ENCODE results near the gene ABAT.
"Not testable (repeated sequence)": the region's sequence is repeated elsewhere in the genome, so short reads cannot be mapped to it uniquely, and the experiment has no call there.

The ABAT gene

GRCh38 chr16:8649829-8650554 lies 24.4 kb upstream of the ABAT start:
- no peak for DNase-seq

DNA sequence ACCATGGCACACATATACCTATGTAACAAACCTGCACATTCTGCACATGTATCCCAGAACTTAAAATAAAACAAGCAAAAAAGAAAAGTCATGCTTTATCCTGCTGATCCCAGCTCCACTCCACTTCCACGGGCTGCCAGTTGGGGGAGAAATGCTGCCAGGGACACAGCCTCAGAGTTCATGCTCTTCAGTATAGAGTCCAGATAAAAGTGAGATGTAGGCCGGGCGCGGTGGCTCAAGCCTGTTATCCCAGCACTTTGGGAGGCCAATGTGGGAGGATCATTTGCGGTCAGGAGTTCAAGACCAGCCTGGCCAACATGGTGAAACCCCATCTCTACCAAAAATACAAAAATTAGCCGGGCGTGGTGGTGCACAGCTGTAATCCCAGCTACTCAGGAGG lies 22.5 kb upstream of the ABAT start:
- not testable (repeated sequence) for DNase-seq

DNA sequence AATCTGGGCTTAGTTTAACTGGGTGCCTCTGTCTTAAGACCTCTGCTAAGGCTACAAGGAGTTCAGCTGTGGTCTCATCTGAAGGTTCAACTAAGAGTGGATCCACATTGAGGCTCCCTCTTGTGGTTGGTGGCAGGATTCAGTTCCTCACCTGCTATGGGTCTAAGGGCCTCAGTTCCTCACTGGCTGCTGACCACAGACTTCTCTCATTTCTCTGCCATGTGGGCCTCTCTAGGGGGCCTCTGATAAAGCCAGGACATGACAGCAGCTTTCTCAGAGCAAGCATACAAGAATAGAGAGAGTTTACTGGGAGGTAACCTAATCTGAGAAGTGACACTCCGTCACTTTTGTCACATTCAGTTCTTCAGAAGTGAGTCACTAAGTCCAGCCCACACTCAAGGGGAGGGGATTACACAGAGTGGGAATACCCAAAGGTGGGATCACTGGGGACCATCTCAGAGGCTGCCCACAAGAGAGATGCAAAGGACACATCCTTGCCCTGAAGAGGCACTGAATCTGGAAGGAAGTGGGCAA lies 19.2 kb upstream of the ABAT start:
- DNase-seq, result no peak

GRCh38 chr16:8656376-8656775 lies 18.0 kb upstream of the ABAT start:
- no peak for DNase-seq

GRCh38 chr16:8660841-8661301 lies 13.5 kb upstream of the ABAT start:
- peak; percentile 2 for DNase-seq

- no peak for DNase-seq
These were observed 12.7 kb upstream of the ABAT start for GRCh38 chr16:8661703-8662102.

DNA sequence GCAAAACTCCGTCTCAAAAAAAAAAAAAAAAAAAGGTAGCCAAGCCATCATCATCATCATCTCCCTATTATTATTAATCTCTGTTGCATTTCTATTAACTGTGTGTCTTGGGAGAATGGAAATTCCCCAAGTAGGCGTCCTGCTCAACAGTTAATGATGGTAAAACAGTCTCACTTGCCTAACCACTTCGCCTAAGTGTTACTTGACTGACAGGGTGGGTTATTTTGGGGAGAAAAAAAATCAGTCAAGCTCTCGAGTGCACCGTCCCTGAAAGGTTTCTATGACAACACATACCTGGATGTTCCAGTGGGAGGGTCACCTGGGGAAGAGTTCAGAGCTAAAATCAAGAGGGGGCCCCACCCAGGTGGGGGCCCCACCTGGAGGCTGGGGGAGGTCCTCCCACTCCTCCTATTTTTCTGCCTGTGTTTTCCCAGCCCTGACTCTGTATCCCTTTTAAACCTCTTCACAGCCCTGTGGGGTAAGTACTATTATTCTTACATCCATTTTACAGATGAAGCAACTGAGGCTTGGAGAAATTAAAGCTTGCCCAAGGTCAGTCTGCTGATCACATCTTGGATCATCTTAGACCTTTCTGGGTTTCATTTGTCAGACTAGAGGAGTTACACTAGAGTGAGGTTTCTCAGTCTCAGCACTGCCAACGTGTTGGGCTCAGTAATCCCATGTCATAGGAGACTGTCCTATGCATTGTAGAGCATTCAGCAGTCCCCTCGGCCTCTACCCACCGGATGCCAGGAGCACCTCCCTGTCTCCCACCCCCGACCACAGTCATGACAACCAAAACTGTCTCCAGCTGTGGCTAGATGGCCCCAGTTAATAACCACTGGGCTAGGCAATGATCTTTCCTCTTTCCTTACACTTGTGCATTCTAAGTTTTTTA lies 11.0 kb upstream of the ABAT start:
- DNase-seq, result no peak

DNA sequence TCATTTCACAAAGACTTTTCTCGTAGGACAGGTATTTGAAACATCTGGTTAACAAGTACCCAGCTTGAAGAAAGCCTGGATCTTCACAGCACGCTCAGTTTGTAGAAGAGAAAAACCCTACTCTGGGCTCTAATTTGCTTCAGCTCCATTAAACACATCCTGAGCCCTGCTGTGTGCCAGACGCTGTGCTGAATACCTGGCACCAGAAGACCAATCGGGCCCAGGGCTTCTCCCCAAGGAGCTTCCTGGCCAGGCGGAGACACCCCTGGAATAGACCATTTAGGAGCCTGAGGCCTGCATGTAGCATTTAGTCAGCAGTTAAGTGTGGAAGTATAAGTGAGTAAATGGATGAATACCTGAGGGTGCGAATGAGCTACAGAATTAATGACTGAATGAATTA lies 8.9 kb upstream of the ABAT start:
- no peak for DNase-seq

DNA sequence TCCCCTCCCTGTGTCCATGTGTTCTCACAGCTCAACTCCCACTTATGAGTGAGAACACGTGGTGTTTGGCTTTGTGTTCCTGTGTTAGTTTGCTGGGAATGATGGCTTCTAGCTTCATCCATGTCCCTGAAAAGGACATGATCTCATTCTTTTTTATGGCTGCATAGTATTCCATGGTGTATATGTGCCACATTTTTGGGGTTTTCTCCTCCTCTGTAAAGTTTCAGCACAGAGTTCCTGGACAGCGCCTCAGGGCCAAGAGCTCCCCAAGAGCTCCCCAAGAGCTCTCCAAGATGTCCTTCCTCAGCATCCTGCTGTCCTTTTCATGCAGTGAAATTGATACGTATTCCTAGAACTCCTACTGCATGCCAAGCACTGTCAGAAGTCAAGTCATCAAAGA lies 6.9 kb upstream of the ABAT start:
- no peak for DNase-seq

- no peak for DNase-seq
These were observed 6.3 kb upstream of the ABAT start for GRCh38 chr16:8668113-8668512.

DNA sequence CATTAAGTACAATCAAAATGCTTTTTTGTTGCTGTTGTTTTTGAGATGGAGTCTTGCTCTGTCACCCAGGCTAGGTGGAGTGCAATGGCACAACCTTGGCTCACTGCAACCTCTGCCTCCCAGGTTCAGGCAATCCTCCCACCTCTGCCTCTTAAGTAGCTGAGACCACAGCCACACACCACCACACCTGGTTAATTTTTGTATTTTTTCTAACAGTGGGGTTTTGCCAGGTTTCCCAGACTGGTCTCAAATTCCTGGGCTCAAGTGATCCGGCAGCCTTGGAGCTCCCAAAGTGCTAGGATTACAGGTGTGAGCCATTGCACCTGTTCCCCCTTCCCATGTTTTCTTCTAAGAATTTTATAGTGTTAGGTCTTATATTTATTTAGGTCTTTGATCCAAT lies 4.9 kb upstream of the ABAT start:
- no peak for DNase-seq

DNA sequence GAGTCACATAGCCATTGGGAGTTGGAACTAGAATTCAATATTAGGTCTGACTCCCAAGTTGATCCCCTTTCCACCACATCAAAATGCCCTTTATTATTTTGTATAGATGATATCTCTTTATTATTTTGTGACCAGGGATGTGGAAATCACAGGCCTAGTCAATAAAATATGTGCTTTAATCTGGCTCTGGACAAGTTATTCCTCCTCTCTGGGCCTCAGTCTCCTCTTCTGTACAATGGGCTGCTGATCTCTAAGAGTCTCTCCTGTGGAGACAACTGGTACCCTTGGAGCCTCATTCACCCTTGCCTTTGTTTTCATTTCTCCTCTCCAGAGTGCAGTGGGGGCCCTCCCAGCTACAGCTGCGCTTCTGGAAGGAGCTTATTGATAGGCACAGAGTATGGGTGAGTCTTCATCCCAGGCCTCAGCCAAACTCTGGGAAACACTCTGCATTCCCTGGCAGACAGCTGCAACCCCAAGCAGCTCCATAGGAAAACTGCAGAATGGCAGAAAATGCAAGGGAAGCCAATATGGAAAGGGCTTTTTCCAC lies 4.3 kb upstream of the ABAT start:
- DNase-seq, result no peak

GRCh38 chr16:8673611-8674412 lies 605 bp upstream of the ABAT start:
- no peak for DNase-seq

DNA sequence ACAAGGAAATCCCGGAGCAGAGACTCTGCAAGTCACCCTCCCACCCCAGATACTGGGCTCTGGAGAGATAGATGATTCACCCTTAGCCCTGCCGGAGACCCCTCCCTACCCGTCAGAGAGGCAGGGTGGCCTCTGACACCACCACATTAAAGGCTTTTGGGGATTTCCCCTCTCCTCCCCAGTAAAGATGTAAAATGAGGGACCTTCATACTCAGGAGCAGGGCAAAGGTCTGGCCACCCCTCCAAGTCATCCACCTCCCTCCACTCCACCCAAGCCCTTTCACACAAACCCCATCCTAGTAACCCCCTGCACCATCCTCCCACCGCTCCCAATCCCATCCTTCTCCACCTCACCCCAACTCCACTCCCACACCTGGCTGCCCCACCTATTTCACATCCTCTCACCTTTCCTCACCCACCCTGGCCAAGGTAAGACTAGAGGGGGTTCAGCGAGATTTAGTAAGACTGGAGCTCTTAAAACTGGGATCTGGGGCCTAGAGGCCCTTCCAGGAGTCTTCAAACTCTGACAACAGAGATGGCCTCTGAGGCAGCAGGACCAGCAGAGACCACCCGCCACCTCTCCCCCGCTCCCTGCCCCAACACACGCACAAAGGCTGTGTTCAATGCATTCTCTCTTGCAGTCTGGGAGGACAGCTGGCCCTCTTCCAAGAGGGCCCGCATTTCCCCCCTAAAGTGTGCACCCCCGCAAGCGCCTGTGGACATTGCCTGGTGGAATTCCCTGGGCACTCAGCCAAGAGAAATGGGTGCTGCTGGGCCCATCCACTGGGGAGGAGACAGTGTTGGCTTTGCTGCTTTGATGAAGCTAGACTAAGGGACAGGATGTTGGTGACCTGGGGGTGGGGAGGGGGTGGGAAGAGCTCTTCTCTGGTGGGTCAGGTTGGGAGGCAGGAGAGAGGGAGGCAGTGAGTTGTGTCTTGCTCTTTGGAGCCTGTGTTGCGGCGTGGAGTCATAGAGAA lies 1.1 kb downstream of the ABAT start:
- DNase-seq, result no peak

GRCh38 chr16:8676160-8676547 lies 1.7 kb downstream of the ABAT start:
- no peak for DNase-seq

DNA sequence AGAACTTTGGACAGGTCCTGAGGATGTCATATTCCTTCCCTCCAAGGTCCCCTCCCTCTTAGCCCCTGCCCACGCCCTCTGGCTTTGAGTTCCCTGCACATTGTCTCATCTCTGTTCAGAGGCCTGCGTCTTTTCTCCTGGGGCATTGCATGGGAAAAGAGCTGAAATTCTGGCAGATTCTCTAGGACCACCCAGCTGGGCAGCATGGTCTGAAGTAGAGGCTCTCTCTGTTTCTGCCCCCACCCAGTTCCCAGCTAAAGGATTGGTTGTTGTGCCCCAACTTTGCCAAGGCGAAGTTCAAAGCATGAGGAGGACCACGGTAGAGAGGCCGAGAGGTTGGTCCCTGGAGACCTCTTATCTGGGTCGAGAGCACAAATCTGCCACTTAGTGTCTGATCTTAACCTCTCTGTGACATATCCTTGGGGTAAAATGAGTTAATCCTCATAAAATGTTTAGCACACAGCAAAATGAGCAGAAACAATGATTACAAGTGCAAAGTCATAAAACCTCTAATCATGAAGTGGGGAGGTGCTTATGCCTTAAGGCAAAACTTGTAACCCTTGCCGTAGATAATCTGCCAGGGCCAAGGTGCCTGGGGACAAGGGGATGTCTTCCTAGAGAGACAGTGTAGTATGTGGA lies 2.4 kb downstream of the ABAT start:
- DNase-seq, result no peak

DNA sequence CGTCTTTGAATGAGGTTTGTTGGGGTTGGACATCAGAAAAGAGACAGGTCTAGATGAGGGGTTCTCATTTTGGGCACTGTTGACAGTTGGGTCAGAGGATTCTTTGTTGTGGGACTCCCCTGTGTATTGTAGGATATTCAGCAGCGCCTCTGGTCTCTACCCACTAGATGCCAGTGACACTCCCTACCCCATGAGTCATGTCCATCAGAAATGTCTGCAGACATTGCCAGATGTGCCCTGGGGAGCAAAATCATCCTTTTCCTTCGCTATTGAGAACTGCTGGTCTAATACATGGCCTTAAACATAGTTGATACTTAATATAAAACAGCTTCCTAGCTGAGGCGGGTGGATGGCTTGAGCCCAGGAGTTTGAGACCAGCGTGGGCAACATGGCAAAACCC lies 3.1 kb downstream of the ABAT start:
- no peak for DNase-seq

DNA sequence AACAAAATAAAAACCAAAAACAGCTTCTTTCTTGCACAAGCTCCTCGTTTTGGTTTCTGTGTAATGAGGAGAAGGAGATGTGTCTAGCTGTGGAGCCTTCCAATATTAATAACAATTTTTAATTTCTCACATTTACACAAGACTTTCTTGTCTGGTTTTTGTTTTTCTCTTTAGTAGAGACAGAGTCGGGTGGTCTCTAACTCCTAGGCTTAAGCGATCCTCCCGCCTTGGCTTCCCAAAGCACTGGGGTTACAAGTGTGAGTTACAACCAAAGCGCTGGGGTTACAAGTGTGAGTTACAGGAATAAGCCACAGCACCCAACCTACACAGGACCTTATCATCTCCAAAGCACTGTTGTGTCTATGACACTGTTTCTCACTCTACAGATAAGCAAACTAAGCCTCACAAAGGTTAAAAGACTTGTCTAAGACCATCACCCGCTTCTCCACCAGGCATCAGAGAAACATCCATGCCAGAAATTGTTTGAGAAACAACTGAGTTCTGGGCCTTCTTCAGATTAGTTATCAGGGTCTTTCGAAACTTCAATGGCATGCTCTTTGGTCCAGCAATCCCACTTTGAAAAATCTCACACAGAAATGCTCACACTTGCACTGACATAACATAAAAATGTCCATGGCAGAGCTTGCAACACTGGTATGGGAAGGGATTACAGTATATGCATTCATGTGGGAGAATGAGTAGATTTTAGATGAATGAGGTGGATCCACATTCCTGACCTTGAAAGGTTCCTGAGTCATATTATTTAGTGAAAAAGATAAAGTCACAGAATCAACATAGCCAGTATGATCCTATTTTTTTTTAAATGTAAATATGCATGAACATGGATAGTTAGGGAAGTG lies 3.9 kb downstream of the ABAT start:
- no peak for DNase-seq

DNA sequence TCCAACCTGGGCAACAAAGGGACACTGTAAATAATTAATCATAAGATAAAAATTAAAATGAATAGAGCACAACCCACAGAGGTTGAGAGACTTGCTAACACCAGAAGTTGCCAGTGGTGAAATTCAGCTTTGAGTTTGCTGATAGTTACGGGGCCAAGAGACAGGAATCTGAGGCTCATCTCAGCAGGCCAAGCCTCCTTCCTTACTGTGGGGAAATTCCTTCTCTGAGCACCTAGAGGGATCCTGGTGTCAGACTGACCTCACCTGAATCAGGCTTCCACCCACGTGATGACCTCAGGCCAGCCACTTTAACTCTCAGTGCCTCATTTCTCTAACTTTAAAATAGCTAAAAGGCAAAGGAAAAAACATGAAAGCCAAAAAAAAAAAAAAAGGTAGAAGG lies 4.7 kb downstream of the ABAT start:
- DNase-seq, result no peak

Measured in NCI-H1417 treated with DMSO at 0.1 percent for 48 hours (cell line).